Stimulated activated CD4-positive, alpha-beta T cell treated with anti-CD3 and anti-CD28 coated beads, TNF-alpha, amount 100 ng/mL, for 48 hours (primary cell): ENCODE measurements around the gene ADAMTS17.

Source experiments
- DNase-seq, 3 donors: peaks; one replicate each; pipeline ENCODE4 v3.0.0-alpha.2; 2020; ENCODE audit warnings: low read depth in 3 of 3

The ADAMTS17 gene

GRCh38 chr15:100309109-100310040 lies 32.4 kb downstream of the ADAMTS17 start:
- DNase-seq, result no peak

DNA sequence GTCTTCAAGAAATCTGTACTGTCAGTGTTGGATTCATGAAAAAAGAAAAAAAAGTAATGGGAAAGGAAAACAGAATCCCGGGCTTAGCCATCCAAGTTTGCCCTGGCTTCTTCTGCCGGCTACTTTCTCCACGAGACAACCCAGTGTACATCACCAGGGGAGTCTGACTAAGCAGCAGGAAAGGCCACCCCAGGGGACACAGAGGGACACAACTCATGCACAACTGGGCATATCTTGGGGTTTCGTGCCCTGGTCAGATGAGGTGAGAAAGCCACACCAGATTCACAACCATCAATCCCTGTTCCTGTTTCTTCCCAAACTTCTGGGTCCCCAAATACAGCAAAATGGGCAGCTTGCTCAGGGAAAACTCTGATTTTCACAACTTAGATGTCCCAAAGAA lies 33.2 kb downstream of the ADAMTS17 start:
- DNase-seq, result no peak

GRCh38 chr15:100308213-100308600 lies 33.6 kb downstream of the ADAMTS17 start:
- no peak for DNase-seq

GRCh38 chr15:100307241-100308212 lies 34.2 kb downstream of the ADAMTS17 start:
- no peak for DNase-seq

DNA sequence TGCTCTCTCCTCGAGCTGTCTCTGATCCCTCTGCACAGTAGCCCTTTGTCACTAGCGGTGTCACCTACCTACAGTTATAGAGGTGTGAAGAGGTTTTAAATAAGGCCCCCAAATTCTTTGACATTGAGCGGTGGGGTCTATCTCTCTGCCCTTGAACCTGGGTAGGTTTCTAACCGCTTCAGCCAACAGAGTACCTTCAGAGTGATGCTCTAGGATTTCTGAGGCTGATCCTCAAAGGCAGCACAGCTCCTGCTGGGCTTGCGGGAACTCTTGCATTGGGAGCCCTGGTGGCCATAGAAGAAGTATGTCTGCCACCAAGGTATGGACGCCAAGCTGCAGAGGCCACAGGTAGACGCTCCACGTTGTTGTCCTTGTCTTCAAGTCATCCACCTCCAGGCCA lies 35.7 kb downstream of the ADAMTS17 start:
- no peak for DNase-seq

DNA sequence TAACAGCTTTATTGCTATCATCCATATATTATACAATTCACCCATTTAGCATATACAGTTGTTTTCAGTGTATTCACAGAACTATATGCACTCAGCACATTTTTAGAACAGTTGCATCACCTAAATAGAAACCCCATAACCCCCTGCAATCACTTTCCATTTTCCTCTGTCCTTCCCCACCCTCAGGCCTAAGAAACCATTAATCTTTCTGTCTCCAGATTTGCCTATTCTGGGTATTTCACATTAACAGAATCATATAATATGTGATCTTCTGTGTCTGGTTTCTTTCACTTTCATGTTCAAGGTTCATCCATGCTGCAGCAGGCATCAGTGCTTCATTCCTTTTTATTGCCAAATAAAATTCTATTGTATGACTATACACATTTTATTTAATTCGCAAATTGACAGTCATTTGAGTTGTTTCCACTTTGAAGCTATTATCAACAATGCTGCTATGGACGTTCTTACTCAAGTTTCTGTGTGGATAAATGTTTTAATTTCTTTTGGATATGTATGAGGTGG lies 39.8 kb downstream of the ADAMTS17 start:
- no peak for DNase-seq

GRCh38 chr15:100298257-100298656 lies 43.5 kb downstream of the ADAMTS17 start:
- DNase-seq, result no peak

DNA sequence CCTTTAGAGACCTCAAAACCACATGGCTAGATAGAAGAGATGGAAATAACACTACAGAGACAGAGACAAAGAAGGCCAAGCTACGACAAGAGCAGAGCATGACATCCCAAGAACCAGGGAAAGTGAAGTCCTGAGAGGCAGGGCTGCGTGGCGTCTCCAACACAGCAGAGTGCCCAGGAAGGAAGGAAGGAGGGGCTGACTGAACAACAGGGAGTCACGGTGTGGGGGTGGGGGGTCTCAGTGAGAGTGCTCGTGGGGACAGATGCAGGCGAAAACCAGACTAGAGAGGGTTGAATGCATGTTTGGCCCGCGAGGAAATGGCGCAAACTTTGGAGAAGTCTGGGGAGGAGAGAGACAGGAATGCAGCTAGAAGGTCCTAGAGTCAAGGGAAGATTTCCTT lies 44.0 kb downstream of the ADAMTS17 start:
- no peak for DNase-seq

- no peak for DNase-seq
These were observed 45.7 kb downstream of the ADAMTS17 start for GRCh38 chr15:100295939-100296565.

GRCh38 chr15:100292010-100292409 lies 49.8 kb downstream of the ADAMTS17 start:
- no peak for DNase-seq

- DNase-seq, result no peak
These were observed 50.7 kb downstream of the ADAMTS17 start for GRCh38 chr15:100291106-100291505.

DNA sequence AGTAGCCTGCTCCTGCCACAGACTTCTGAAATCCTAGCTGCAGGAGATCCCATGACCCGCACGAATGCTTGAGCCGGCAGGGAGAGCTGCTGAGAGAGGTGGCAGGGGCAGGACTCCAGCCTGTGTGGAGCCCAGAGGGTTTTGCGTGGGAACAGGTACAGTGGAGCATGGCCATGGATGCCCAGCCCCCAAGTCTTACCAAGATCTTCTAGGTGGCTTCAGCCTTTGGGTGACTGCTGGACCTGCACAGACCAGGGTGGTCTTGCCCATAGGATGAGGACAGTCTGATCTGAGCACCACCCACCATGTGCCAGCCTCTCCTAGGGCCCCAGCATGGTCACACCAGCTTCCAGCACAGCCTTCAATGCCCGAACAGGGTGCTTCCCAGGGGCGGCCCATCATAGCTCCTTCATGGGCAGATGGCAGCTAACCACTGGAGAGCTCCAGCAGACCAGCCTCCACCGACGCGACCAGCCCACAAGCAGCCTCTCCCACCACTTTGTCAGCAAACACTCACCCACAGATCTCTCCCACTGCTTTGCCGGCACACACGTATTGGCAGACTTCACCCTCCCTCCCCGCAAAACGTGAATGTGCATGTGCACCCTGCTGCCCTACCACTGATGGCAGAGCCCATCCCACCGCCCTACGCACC lies 56.0 kb downstream of the ADAMTS17 start:
- DNase-seq, result no peak

GRCh38 chr15:100284701-100285100 lies 57.1 kb downstream of the ADAMTS17 start:
- no peak for DNase-seq

DNA sequence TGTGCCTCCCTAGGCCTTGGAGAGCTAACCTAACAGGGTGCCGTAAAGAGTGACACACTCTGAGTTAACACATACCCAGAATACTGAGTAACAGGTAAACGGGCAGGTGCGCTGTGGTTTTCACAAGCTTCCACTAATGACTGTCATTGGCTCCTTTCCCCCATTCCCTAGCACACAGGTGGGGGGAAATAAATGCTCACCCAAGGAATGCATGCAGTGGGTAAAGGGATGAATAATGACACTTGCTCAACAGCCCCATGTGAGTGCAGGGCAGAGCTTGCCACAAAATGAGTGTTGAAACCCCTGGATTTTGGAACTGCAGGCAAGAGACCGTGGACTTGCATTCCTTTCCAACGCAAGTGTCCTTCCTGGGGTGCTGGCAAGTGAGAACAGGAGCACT lies 57.6 kb downstream of the ADAMTS17 start:
- no peak for DNase-seq

DNA sequence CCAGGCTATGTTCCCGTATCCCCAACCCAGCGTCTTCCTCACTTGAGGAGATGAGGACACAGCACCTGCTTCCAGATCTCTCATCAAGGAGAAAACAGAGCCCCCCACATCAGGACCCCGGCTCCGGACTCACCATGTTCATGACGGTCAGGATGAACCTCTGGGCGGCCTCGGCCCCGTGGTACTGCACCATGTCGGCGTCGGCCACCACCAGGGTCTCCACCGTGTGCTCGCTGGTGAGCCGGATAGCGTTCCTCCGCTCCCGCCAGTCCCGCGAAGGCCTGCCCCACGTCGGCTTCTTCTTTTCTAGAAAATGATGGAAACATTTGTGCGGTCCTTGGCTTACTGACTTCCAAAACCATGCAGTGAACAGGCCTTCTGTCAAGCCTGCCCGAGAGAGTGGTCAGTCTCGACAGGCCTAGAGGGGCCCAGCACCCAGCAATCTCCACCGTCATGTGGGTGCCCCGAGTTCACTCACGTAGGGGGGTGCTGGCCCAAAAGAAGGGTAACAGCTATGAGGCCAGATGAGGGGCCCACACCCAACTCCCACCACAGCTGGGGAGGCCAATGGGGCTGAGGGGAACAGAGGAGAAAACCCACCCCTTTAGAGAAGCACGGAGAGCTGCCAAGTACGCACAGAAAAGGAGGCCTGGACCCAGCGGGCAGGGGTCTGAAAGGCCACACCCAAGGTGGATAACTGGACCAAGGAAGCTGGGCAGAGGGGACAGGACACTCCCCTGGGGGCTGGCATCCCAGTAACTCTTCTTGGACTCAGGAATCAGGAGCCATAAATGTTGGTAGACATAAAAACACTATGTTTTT lies 60.5 kb downstream of the ADAMTS17 start:
- DNase-seq, result no peak

- no peak for DNase-seq
These were observed 61.9 kb downstream of the ADAMTS17 start for GRCh38 chr15:100279849-100280248.

DNA sequence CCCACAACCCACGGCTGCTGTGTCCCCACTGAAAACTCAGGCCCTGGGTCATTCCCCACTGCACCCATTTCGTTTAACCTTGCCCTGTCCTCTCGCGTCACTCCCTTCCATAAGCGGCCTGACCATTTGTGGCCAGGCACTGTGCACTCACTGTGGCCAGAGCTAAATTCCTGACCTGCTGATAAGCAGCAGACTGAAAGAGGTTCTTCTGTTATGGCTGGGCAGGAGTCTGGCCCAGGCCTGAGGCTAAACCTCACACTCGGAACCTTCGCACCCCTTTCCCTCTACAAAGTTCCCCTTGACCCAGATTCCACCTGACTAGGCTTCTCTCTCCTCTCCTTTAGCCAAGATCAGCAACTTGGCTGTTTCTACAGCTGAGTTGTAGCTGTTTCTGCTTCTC lies 62.3 kb downstream of the ADAMTS17 start:
- DNase-seq, result no peak

GRCh38 chr15:100278596-100279380 lies 63.0 kb downstream of the ADAMTS17 start:
- DNase-seq, result no peak

DNA sequence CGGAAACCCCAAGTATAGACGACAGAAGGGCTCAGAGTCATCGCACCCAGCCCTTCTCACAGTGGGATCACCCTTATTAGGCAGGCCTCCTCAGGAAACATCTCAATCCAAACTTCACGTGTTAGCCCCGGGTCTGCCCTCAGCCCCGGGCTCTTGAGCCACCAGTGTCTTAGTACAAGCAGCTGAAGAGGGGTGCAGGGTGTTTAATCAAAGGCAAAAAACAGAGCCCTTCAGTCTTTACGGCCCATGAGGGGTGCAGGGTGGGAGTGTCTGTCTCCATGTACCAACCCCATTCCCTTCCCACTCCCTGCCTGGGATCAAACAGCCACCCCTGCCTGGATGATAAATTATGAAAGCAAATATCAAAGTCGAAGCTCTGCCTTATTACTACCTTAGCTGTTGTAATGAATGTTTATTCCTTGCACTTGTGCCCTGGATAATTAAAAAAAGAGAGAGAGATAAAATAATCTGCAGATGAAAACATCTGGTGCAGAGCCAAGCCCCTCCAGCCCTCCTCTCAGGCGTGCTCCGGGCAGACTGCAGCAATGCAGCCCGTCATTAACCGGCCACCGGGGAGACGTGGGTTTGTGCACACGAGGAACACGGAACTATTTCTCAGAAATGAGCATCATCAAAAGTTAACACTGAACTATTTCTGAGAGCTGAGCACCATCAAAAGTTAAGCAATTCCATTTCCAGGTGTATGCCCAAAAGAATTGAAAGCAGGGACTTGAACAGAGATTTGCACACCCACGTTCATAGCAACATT lies 64.5 kb downstream of the ADAMTS17 start:
- no peak for DNase-seq
